NCI-H2171 (cell line): Measurements from ENCODE around the gene RNF183.
A peak's percentile ranks its signal among the peaks of the same experiment; 100 is the strongest.
"Not testable (repeated sequence)": the region's sequence is repeated elsewhere in the genome, so short reads cannot be mapped to it uniquely, and the experiment has no call there.

Source experiments
- DNase-seq: peaks from one replicate; lab custom pipeline; 2025; lab: John Stamatoyannopoulos, UW

Gene RNF183

GRCh38 chr9:113316030-113316429 lies 12.9 kb upstream of the RNF183 start:
- no peak for DNase-seq

GRCh38 chr9:113315231-113315630 lies 12.1 kb upstream of the RNF183 start:
- no peak for DNase-seq

- no peak for DNase-seq
Observed at GRCh38 chr9:113313261-113313660, 10.1 kb upstream of the RNF183 start.

GRCh38 chr9:113311961-113312360 lies 8.8 kb upstream of the RNF183 start:
- no peak for DNase-seq

- DNase-seq, result no peak
Observed at GRCh38 chr9:113310538-113310937, 7.4 kb upstream of the RNF183 start.

GRCh38 chr9:113309204-113309813 lies 6.1 kb upstream of the RNF183 start:
- DNase-seq, result no peak

- DNase-seq, result no peak
Observed at GRCh38 chr9:113307396-113307975, 4.3 kb upstream of the RNF183 start.

- DNase-seq, result no peak
Observed at GRCh38 chr9:113306566-113306965, 3.4 kb upstream of the RNF183 start.

- no peak for DNase-seq
Observed at GRCh38 chr9:113301548-113301947, 1.6 kb downstream of the RNF183 start.

GRCh38 chr9:113299800-113300292 lies 3.3 kb downstream of the RNF183 start:
- DNase-seq, result no peak

- DNase-seq, result peak; percentile 62
Observed at GRCh38 chr9:113298924-113299770, 4.0 kb downstream of the RNF183 start.

GRCh38 chr9:113298311-113298710 lies 4.9 kb downstream of the RNF183 start:
- no peak for DNase-seq

GRCh38 chr9:113296796-113297558 lies 6.2 kb downstream of the RNF183 start:
- no peak for DNase-seq

- not testable (repeated sequence) for DNase-seq
Observed at GRCh38 chr9:113296247-113296646, 6.9 kb downstream of the RNF183 start.

GRCh38 chr9:113293285-113293878 lies 9.8 kb downstream of the RNF183 start:
- no peak for DNase-seq

- DNase-seq, result no peak
Observed at GRCh38 chr9:113290052-113290607, 13.0 kb downstream of the RNF183 start.

- DNase-seq, result no peak
Observed at GRCh38 chr9:113289091-113289490, 14.1 kb downstream of the RNF183 start.

- no peak for DNase-seq
Observed at GRCh38 chr9:113281356-113281755, 21.8 kb downstream of the RNF183 start.

GRCh38 chr9:113278840-113279239 lies 24.3 kb downstream of the RNF183 start:
- DNase-seq, result no peak

GRCh38 chr9:113275157-113276131 lies 27.7 kb downstream of the RNF183 start, which contains the start of the genes CDC26 and PRPF4:
Gene CDC26 (minus strand): TSS chr9:113275572. CDS start chr9:113272507, 3,065 bp downstream.
Gene PRPF4 (plus strand): TSS chr9:113275658. CDS start chr9:113275744, 86 bp downstream.
- DNase-seq, result peak; percentile 96
